Measurements from ENCODE around the gene GFER.
"Not testable (repeated sequence)": the region's sequence is repeated elsewhere in the genome, so short reads cannot be mapped to it uniquely, and the experiment has no call there.

Gene GFER

GRCh38 chr16:1983544-1984346 is at the start of gene GFER:
Gene GFER, plus strand, starts transcription at chr16:1984193. Its CDS starts 26 bp downstream, at chr16:1984219.
- peak; percentile 26 to 93 (median 77) for DNase-seq

DNA sequence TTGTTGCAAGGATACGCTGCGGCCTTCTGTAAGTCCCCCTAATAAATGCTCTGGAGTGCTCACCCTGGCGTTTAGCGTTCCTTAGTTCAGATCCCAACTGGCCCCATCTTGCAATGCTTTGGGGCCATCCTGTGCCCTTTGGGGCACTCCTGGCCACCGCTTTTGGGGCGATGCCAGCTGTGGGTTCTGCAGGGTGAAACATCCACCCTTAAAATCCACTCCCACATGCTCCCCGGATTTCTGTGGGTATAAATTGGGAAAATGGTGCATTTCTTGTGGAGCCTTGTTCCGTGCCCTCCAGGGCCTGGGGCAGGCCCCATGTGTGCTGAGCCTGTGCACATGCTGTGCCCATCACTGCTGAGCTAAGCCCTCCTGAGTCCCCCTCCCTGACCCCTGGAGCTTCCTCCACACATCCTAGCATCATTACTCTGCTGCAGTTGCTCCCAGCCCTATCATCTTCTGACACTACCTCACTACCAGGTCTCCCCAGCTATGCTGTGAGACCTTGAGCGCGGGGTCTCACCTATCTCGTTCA is 47.0 kb upstream of the GFER start:
- no peak for DNase-seq

GRCh38 chr16:1938316-1938715 is 45.7 kb upstream of the GFER start:
- DNase-seq = peak in 1 of 56 donors; percentile 23

DNA sequence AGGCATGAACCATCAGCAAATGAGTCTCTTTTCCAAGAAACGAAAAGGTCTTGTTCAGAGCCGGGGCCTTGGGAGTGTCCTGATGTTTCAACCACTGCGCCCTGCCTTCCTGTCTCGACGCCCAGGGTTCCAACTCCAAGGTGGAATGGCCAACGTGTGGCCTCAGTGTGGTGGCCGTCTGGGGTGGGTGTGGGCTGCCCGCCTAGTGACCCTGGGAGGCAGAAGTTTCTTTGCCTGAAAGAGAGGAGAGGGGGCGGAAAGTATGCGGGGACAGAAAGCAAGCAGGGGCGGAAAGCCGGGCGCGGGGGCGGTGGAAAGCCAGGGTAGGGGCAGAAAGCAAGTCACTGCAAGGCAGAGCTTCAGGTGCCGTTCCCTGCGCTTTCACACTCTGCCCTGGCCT is 45.1 kb upstream of the GFER start:
- no peak for DNase-seq

GRCh38 chr16:1939833-1940232 is 44.2 kb upstream of the GFER start:
- not testable (repeated sequence) for DNase-seq

DNA sequence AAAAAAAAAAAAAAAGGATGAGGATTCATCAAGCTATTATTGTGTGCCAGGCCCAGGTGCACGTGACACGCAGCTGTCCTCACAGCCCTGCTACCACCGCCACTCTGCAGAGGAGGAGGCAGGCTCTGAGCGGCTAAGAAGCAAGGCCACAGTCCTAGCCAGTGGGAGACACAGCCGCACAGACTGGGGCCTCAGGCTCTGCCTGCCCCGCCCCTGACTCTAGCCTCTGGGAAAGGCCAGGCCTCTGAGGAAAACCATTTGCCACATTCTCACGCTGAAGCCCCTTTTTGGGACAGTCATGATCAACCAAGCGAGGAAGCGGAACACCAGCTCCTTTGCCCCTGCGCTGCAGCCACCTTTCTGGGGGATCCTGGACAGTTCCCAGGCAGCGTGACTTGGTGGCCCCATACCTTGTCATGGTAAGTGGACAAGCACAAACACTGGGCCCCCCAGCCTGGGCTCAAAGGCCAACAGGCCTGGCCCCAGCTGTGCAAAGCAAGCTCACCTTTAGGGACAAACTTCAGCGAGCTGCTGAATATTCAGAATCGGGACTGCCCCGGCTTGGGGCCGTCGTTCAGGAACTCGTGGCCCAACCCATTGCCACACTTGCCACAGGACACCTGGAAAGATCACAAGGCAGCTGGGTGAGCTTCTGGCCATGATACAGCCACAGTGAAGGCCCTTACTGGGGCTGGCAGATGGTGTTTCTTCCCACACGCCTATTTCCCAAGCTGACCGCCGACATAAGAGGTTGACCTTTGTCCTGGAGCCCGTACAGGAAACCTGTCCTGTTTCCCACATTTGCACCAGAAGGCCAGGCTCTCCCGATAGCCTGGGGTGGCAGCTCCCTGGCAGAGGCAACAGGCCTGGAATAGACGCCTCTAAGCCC is 43.5 kb upstream of the GFER start:
- no peak for DNase-seq

DNA sequence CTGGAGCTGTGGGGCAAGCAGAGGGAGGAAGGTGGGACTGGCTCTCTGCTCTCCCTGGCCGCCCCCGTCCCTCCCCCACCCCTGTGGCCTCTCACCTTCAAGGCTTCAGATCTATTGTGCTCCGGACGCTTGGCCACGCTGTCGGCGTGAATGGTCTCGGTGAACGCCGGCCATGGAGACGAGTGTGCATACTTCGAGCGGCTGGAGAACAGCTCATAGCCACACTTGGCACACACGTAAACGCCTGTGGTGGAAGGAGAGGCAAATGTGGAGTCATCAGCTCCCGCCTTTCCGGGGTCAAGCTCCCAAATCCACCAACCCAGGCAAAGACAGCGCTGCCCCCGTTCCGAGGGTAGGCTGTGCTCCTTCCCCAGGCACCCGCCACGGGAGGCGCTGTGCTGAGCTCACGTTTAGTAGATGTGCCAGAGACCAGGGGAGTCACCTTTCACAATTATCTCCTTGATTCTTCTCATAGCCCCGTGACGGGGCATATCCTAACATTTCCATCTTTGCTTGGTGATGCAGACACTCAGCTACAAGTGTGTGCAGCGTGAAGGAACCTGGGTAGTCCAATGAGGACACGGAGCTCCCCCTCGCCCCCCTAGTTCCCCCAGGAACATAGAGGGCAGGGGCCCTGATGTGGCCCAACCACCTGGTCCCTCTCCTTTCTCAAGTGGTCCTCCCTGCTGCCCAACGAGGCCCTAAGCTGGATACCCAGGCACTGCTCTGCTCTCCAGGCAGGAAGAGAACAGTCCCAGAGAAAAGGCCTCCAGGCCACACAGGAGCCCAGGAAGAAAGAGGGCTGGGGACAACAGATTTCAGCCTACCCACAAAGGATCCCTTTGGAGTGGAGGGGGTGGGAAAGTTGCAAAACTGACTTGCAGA is 42.6 kb upstream of the GFER start:
- DNase-seq = no peak

GRCh38 chr16:1942047-1942809 is 41.8 kb upstream of the GFER start:
- no peak for DNase-seq

DNA sequence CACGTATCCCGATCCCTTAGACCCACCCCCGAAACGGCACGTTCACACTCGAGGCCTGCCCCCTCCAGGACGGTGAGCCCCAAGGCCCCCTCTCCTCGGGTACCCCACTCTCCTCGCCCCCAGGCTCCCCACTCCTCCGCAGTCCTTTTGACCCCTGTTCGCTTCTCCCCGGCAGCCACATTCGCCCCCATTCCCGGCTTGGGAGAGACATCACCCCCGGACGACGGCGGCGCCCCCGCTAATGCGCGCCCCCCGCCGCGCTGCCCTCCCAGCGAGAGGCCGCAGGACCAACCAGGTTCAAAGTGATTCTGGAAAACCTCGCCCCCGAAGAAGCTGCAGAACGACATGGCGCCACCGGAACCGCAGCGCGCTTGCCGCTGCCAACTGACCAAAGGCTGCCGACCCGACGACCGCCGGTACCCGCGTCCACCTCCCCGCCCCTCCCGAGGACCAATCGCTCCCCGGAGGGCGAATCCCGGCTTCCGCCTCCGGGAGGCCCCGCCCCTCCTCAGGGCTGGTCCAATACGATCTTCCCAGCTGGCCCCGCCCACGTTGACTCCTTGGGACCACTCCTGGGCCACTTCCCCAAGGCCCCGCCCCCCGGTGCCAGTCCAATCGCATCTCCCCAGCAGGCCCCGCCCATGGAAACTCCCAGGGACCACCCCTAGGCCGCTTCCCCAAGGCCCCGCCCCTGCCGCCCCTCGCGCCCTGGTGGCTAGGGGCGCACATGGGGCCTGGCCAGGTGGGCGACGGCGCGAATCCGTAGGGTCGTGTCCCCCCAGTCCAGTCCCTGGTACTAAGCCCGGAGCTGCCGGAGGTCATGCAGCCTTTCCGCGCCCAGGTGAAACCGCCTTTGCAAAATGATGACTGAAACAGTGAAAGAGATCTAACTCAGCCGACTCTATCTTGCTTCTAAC is 40.9 kb upstream of the GFER start, which contains the start of gene MSRB1:
Gene MSRB1, minus strand, starts transcription at position 390 of the 917 bp plus-strand sequence. Its CDS starts 43 bp downstream, at position 347.
- peak; percentile 24 to 99 (median 98) for DNase-seq

- DNase-seq = no peak
Measured at GRCh38 chr16:1944612-1945199, 39.3 kb upstream of the GFER start.

GRCh38 chr16:1945559-1946391 is 38.2 kb upstream of the GFER start:
- DNase-seq = no peak

DNA sequence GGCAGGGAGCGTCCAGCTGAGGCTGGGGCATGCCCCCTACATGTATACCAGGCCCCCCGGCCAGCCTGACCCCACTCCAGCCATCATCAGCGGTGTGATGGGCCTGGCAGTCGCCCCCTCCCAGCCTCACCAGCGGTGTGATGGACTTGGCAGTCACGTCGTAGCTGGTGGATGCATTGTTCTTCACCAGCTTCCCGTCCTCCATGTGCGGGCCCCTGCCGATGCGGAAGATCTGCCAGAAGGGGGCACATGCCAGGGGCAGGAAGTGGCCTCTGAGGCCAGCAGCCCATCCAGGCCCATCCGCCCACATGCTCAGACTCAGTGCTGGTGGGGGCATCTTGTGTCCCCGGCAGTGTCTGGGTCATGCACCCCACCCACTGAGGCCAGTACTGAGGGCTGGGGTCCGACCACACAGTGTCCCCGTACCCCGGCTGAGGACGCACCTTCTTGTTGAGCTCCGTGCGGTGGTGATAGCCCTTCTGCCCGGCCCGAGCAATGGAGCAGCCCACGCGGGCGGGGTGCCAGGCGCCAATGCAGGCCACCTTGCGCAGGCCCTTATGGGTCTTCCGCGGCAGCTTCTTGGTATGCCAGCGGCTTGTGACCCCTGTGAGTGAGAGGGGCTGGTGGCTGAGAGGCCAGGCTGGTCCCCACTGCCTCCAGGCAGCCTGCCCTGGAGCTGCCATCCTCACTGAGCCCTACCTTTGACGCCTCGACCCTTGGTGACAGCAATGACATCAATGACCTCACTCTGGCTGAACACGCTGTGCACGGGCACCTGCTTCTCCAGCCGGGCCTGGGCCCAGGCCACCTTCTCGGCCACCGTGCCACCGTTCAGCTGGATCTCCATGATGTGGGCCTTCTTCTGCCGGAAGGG is 37.3 kb upstream of the GFER start:
- DNase-seq = no peak

DNA sequence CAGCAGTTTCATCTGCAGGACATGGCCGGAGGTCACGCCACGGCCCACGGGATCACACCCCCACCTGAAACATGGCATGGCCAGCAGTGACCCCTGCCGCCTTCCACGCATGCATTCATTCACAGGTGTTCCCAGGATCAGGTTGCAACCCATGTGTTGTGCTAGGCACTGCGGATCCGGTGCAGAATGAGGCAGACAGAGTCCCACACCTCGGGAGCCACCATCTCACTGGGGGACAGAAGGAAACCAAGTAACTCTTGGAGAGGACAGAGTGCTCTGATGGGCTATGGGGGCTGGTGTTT is 36.7 kb upstream of the GFER start:
- DNase-seq = no peak

GRCh38 chr16:1949507-1949906 is 34.5 kb upstream of the GFER start:
- no peak for DNase-seq

DNA sequence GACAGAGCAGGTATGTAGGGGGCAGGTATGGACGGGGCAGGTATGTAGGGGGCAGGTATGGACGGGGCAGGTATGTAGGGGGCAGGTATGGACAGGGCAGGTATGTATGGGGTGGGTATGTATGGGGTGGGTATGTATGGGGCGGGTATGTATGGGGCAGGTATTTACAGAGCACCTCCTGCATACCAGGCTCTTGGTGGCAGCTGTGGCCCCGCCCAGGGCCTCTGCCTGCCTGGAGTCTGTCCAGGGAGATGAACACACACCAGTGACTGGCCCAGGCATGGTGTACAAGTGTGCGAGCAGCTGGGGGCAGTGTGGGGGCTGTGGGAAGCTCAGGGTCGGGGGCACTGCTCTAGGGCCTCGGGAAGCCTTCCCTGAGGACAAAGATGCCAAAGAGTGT is 33.9 kb upstream of the GFER start:
- DNase-seq = no peak

DNA sequence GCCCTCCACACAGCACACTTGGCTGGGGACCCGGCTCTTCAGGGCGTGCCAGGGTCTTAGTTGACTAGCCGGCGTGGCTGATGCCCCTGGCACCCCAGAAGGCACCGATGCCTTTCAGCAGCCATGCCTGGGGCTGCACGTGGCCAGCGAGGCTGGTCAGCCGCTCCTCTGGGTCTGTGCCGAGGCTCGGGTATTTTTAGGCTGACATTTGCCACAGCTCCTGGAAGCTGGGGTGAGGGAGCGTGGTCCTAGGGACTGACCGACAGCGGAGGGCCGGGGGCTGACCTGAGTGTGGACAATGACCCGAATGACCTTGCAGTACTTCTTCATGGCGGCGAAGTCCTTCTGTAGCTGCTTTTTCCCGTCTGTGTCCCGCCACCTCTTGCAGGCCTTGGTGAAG is 33.4 kb upstream of the GFER start:
- no peak for DNase-seq

DNA sequence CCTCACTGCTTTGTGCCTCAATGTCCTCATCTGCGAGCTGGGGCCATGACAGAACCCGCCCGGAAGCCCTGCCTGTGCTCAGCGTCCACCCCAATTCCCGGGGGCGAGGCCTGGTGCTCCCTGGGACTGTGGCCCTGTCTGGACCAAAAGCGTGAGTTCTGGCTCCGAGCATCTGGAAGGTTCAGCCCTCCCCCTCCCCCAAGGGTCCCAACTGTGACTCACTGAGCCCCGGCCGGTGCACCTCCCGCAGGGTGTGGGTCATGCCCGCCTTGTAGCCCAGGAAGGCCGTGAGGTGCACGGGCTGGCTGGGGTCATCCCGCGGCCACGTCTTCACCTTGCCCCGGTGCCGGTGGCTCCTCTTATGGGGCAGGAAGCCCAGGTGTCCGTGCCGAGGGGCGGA is 30.3 kb upstream of the GFER start:
- DNase-seq = no peak

All from amygdala (tissue), 56 donors.